Endothelial cell of umbilical vein (primary cell): ENCODE results near the gene BCR. TPM values are rescaled to one million over a fixed set of nuclear protein-coding genes. Genes with fewer than 3 reads are reported as not detected.

Source experiments
- BruUV-seq: library from RNA; stranded (reverse); fragments of 400-500 nt; replicated peaks from 2 replicates; lab custom pipeline; 2021; lab: Mats Ljungman, UMichigan
- CTCF ChIA-PET: fragments of 300-600, 350-600 bp; sonication (Branson Sonifier 250); formaldehyde crosslinking; loops from one replicate; lab custom pipeline; 2021; ENCODE audit warnings: antibody characterized with exemption, inconsistent platforms; lab: Charles Lee
- POLR2A ChIA-PET: fragments of 300-600, 350-600 bp; sonication (Branson Sonifier 250); formaldehyde crosslinking; loops from one replicate; lab custom pipeline; 2021; ENCODE audit warnings: antibody characterized with exemption, inconsistent platforms; lab: Charles Lee
- DNase-seq: peaks from one replicate; pipeline ENCODE4 v3.0.0-alpha.2; 2011; ENCODE audit warnings: low read depth, low spot score
- FAIRE-seq: peaks from 2 replicates; lab custom pipeline; 2011; peaks lifted over from hg19 to GRCh38; lab: Jason Lieb, UNC
- H2AFZ ChIP-seq: 2 replicates; pipeline ENCODE4 v1.6.0; 2012; ENCODE audit warnings: low read depth, low read length, control low read depth, inconsistent platforms
- H3K27ac ChIP-seq: 2 replicates; pipeline ENCODE4 v1.5.1; 2011; ENCODE audit warnings: low read depth, mild to moderate bottlenecking, control low read depth, low read length, moderate library complexity; ENCODE audit not compliant: insufficient read depth
- H3K27me3 ChIP-seq, 2 experiments: 2 replicates each; pipeline versions ENCODE4 v1.6.0 to v1.6.1; 2011; ENCODE audit warnings: low read length in 2 of 2, mixed read lengths in 1 of 2; ENCODE audit not compliant: control insufficient read depth in 2 of 2, insufficient read depth in 2 of 2
- H3K36me3 ChIP-seq, 2 experiments: 2 replicates in 1 of 2; 3 replicates in 1 of 2; pipeline ENCODE4 v1.5.1; 2011; ENCODE audit warnings: low read length in 2 of 2, mild to moderate bottlenecking in 1 of 2, moderate library complexity in 1 of 2; ENCODE audit not compliant: control insufficient read depth in 2 of 2, insufficient read depth in 2 of 2; ENCODE audit errors: extremely low read depth in 1 of 2
- H3K4me1 ChIP-seq: 3 replicates; pipeline ENCODE4 v1.5.1; 2011; ENCODE audit warnings: mild to moderate bottlenecking, low read length; ENCODE audit not compliant: control insufficient read depth, insufficient read depth; ENCODE audit errors: extremely low read depth
- H3K4me2 ChIP-seq: 2 replicates; pipeline ENCODE4 v1.6.1; 2011; ENCODE audit warnings: low read length, control low read depth, mixed read lengths; ENCODE audit not compliant: insufficient read depth
- H3K4me3 ChIP-seq, 3 experiments: fragments of 200-600 bp in 1 of 3; sonication (generic), shearing (Covaris generic) in 1 of 3; replicated peaks in 1 of 3; 2 replicates each; pipeline ENCODE4 v1.5.1; 2011 to 2016; ENCODE audit warnings: control low read depth in 3 of 3, low read length in 3 of 3, mild to moderate bottlenecking in 2 of 3, inconsistent platforms in 1 of 3, low read depth in 1 of 3, moderate library complexity in 1 of 3; ENCODE audit not compliant: insufficient read depth in 1 of 3
- H3K79me2 ChIP-seq: 2 replicates; pipeline ENCODE4 v1.6.0; 2012; ENCODE audit warnings: low read length, inconsistent platforms; ENCODE audit not compliant: control insufficient read depth, insufficient read depth
- H3K9ac ChIP-seq: replicated peaks from 2 replicates; pipeline ENCODE3; 2011; ENCODE audit warnings: low read length, control low read depth; ENCODE audit not compliant: insufficient read depth; ENCODE audit errors: extremely low read depth
- H3K9me1 ChIP-seq: replicated peaks from 3 replicates; pipeline ENCODE4 v1.6.0; 2011; ENCODE audit warnings: mild to moderate bottlenecking, low read length; ENCODE audit not compliant: control insufficient read depth, insufficient read depth; ENCODE audit errors: extremely low read depth
- H3K9me3 ChIP-seq: replicated peaks from 2 replicates; pipeline ENCODE4 v1.5.1; 2012; ENCODE audit warnings: low read length, inconsistent platforms; ENCODE audit not compliant: control insufficient read depth, insufficient read depth
- H4K20me1 ChIP-seq: replicated peaks from 2 replicates; pipeline ENCODE3; 2011; ENCODE audit warnings: mild to moderate bottlenecking, low read length; ENCODE audit not compliant: control insufficient read depth, insufficient read depth; ENCODE audit errors: extremely low read depth
- CTCF ChIP-seq, 2 donors: IDR thresholded peaks; 1 replicate in 1 of 2; 2 replicates in 1 of 2; pipeline ENCODE4 v1.5.1; 2011; ENCODE audit warnings: low read length in 2 of 2, mild to moderate bottlenecking in 2 of 2, moderate library complexity in 2 of 2, control low read depth in 1 of 2, inconsistent platforms in 1 of 2, low read depth in 1 of 2; ENCODE audit not compliant: insufficient read depth in 1 of 2; ENCODE audit errors: extremely low read depth in 1 of 2
- EZH2 ChIP-seq: IDR thresholded peaks from 2 replicates; pipeline ENCODE4 v1.6.1; 2012; ENCODE audit warnings: borderline replicate concordance, low read depth, mild to moderate bottlenecking, moderate library complexity, low read length, inconsistent platforms; ENCODE audit not compliant: severe bottlenecking
- GATA2 ChIP-seq: IDR thresholded peaks from 2 replicates; pipeline ENCODE4 v1.7.0; 2011; ENCODE audit warnings: low read depth, mild to moderate bottlenecking, moderate library complexity, mixed read lengths, low read length; ENCODE audit not compliant: insufficient read length, insufficient read depth
- JUN ChIP-seq: IDR thresholded peaks from 2 replicates; pipeline ENCODE4 v1.6.1; 2011; ENCODE audit warnings: borderline replicate concordance, low read depth; ENCODE audit not compliant: insufficient read length, insufficient read depth
- MAX ChIP-seq: IDR thresholded peaks from 2 replicates; pipeline ENCODE4 v1.6.1; 2011; ENCODE audit not compliant: insufficient read depth, insufficient read length
- MYC ChIP-seq: IDR thresholded peaks from one replicate; pipeline ENCODE4 v1.6.1; 2011; ENCODE audit warnings: mild to moderate bottlenecking, low read depth, low read length
- POLR2A ChIP-seq: IDR thresholded peaks from 2 replicates; pipeline ENCODE4 v1.6.1; 2012; ENCODE audit warnings: low read depth, mild to moderate bottlenecking, control low read depth, low read length
- POLR2AphosphoS5 ChIP-seq: IDR thresholded peaks from 2 replicates; pipeline ENCODE4 v1.6.1; 2012; ENCODE audit warnings: low read depth, mild to moderate bottlenecking, control low read depth, low read length, moderate library complexity; ENCODE audit not compliant: insufficient read depth
- dilution Hi-C: fragments of 300-500 bp; cut with MboI; formaldehyde crosslinking; loops from one replicate; pipeline ENCODE4 v1.15.0; 2019; ENCODE audit warnings: low sequenced_read_pairs; ENCODE audit not compliant: extremely low pct_ligation_motif_present
- intact Hi-C: fragments of 100-400 bp; cut with micrococcal nuclease; formaldehyde crosslinking; loops from one replicate; pipeline ENCODE4 v1.10.0; 2022
- polyA plus RNA-seq, 4 experiments: library from polyadenylated mRNA; depleted of rRNA in 3 of 4; stranded (reverse) in 3 of 4; unstranded in 1 of 4; fragments of >200 nt; gene quantifications; 2 replicates each; pipeline versions ENCODE4 v1.2.1 to v1.2.3, GENCODE V29; 2011 to 2012; ENCODE audit warnings: missing spikeins in 1 of 4
- total RNA-seq: library from RNA; stranded (reverse); gene quantifications from 2 replicates; pipeline ENCODE4 v1.2.3, GENCODE V29; 2021

BCR gene
- total and polyA plus RNA-seq, 2 donors (not counting 3 experiments of a cell fraction or from before 2014, with no cell fraction given), result 129 to 141 TPM

- Histone ChIP-seq H3K9ac (no peak overlapping the region), H3K27ac (no peak overlapping the region), H4K20me1 (no peaks in the 10 kb centered on the region), H3K27me3 (no peaks in the 10 kb centered on the region), H3K9me1 (no peaks in the 10 kb centered on the region), H3K9me3 (no peaks in the 10 kb centered on the region), H3K36me3 (peaks cover 20 to 76% of the 10 kb centered on the region in 2 experiments), H3K4me1 (peaks cover 30% of the 10 kb centered on the region), H3K4me2 (no peak overlapping the region), H2AFZ (no peak overlapping the region), H3K4me3 (no peak overlapping the region), H3K79me2 (peaks cover 11% of the 10 kb centered on the region)
- DNase-seq (no peak), FAIRE-seq (no peak)
- dilution Hi-C loops, result no loop called here
- ChIA-PET CTCF (interaction anchor here (8.9 kb wide), 1 partner anchor 102 kb away, joined by 451 read pairs; the partner anchor contains the start of gene BCR), POLR2A (no interaction called here)
- intact Hi-C loops, result no loop called here
- no TSS peak for BruUV-seq
- TF ChIP-seq POLR2A (no peak), EZH2 (no peak), CTCF (IDR thresholded peaks at IDR 0.05; ENCODE audit: extremely low read depth in 1 of 2, insufficient read depth in 1 of 2, low read depth in 1 of 2, low read length in 2 of 2) (no peak), JUN (no peak), MAX (no peak), GATA2 (no peak), POLR2AphosphoS5 (no peak), MYC (no peak)
Measured at GRCh38 chr22:23280356-23281052, 100.2 kb downstream of the BCR start.
